ENCODE data around the gene ANKRD10.

ANKRD10 gene

DNA sequence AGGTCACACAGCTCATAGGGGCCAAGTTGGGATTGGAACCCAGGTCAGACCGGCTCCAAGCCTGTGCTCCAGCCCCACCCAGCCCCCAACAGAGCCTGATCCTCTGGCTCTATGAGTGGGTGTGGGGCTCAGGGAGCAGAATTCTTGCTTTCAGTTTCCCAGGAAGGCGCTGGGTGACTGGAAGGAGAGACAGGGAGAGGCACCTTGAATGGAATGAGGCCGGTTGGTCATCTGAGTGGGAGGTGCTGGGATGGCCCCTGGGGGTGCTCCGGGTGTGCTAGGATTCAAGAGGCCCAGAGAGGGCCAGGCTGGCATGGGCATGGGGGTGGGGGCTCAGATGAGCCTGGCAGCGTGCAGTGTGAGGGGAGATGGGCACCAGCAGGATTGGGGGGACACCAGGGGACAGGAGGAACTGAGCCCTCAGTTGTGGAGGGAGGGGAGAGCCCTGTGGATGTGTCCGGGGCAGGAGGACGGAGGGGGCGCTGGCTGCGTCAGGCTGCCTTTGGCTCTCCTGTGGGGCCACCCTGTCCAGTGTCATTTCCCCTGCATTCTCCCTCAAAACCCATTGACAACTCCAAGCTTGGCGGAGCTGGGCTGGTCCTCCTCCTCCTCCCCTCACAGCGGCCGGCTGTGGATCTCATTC is 31.2 kb upstream of the ANKRD10 start:
- no peak for TF ChIP-seq GATA3 (IDR thresholded peaks at IDR 0.05; ENCODE audit: low read depth, low read length)
- no peak for TF ChIP-seq GATA2 (IDR thresholded peaks at IDR 0.05; ENCODE audit: low read depth, low read length)

DNA sequence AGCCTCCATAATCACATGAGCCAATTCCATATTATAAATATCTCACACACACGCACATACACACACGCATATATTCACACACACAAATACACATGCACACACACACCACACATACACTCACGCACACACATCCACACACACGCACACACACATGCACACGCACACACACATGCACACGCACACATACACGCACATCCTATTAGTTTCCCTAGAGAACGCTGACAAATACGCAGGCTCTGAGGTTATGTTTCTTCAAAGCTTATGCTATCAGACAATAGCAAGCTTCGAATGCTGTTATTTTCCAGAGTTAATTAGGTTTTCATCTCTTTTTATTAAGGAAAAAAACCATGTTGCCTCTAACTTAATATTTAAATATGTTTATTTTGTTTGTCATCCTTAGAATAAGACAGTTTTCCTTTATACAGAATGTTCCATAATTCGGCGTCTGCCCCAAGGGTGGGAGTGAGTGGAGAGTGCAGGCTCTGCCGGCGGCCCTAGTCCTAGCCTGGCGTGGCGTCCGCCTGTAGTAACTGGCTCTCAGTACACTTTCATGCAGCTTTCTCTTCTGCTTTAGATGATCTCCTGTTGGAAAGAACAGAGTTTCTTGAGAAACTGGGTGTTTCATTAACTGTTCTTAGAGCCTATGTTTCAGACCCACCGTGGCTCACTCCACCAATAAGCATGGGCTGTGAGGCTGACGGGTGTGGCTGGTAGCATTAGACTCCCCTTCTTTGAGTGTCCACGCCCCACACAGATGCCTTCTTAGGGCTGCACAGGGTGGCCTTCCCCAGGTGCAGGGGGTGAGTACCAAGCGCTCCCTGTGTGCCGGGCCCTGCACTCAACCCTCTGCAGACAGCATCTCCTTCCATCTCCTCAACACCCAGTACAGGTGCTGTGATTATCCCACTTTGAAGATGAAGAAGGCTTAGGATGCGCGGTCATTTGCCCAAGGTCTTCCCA is 30.4 kb upstream of the ANKRD10 start:
- TF ChIP-seq GATA2 (IDR thresholded peaks at IDR 0.05; ENCODE audit: low read depth, low read length) (no peak), GATA3 (IDR thresholded peaks at IDR 0.05; ENCODE audit: low read depth, low read length) (no peak)

DNA sequence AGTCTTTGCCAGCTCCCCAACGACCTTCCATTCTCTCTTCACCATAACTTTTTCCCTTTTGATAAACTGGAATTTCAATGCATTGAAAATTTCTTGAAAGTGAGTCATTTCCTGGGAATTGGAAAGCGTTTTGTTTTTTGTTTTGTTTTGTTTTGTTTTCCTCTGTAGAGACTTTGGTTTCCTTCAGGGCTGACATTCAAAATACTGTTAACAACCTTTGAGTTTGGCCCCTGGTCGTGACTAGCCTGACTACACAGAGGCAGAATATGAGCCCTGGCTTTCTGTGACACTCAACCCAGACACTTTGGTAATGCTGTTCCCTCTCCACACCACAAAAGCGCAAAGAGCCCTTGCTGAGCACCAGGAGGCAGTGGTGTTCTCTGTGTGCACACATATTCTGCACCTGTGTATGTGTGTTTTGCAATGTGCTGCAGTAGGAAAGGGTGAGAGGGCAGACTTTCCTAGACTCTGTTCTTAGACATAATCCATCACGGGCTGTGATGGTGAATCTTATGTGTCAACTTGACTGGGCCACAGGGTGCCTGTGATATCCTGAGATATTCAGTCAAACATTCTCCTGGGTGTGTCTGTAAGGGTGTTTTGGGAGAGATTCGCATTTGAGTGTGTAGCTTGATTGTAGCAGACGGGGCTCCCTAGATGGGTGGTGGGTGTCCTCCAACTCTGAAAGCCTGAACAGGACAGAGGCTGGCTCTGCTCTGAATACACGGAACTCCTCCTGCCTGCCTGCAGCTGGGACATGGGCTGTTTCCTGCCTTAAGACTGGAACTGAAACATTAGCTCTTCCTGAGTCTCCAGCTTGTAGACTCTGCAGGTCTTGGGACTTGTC is 29.5 kb upstream of the ANKRD10 start:
- TF ChIP-seq GATA3 (IDR thresholded peaks at IDR 0.05; ENCODE audit: low read depth, low read length) = no peak
- TF ChIP-seq GATA2 (IDR thresholded peaks at IDR 0.05; ENCODE audit: low read depth, low read length) = no peak

DNA sequence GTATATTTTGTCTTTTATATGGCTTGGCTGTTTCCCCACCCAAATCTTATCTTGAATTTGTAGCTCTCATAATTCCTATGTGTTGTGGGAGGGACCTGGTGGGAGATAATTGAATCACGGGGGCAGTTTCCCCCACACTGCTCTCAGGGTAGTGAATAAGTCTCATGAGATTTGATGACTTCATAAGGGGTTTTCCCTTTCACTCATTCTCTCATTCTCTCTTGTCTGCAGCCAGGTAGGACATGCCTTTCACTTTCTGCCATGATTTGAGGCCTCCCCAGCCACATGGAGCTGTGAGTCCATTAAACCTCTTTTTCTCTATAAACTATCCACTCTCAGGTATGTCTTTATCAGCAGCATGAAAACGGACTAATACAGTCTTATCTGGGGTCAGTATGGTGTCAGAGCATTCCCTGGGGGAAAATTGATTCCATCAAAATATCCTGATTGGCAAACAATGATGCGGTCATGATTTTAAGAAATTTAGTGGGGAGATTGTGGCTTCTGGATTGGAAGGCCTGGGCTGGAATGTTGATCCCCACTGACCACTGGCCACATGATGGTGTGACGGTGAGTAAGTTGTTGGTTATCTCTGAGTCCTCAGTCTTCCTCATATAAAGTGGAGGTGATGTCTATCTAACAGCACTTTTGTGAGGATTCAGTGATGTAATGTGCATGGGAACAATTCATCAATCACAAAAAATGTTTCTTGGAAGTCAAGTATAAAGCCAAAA is 27.5 kb upstream of the ANKRD10 start:
- TF ChIP-seq GATA2 (IDR thresholded peaks at IDR 0.05; ENCODE audit: low read depth, low read length) = no peak
- no peak for TF ChIP-seq GATA3 (IDR thresholded peaks at IDR 0.05; ENCODE audit: low read depth, low read length)

DNA sequence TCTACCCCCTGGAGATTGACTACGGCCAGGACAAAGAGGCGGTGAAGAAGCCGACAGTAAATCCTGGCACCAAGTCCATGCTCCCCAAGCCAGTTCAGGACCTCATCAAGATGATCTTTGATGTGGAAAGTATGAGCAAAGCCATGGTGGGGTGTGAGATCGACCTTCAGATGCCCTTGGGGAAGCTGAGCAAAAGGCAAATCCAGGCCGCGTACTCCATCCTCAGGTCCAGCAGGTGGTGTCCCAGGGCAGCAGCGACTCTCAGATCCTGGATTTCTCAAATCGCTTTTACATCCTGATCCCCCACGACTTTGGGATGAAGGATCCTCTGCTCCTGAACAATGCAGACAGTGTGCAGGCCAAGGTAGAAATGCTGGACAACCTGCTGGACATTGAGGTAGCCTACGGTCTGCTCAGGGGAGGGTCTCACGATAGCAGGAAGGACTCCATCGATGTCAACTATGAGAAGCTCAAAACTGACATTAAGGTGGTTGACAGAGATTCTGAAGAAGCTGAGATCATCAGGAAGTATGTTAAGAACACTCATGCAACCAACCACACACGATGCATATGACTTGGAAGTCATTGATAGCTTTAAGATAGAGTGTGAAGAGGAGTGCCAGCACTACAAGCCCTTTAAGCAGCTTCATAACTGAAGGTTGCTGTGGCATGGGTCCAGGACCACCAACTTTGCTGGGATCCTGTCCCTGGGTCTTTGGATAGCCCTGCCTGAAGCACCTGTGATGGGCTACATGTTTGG is 24.0 kb upstream of the ANKRD10 start:
- TF ChIP-seq GATA2 (IDR thresholded peaks at IDR 0.05; ENCODE audit: low read depth, low read length) = no peak
- no peak for TF ChIP-seq GATA3 (IDR thresholded peaks at IDR 0.05; ENCODE audit: low read depth, low read length)

DNA sequence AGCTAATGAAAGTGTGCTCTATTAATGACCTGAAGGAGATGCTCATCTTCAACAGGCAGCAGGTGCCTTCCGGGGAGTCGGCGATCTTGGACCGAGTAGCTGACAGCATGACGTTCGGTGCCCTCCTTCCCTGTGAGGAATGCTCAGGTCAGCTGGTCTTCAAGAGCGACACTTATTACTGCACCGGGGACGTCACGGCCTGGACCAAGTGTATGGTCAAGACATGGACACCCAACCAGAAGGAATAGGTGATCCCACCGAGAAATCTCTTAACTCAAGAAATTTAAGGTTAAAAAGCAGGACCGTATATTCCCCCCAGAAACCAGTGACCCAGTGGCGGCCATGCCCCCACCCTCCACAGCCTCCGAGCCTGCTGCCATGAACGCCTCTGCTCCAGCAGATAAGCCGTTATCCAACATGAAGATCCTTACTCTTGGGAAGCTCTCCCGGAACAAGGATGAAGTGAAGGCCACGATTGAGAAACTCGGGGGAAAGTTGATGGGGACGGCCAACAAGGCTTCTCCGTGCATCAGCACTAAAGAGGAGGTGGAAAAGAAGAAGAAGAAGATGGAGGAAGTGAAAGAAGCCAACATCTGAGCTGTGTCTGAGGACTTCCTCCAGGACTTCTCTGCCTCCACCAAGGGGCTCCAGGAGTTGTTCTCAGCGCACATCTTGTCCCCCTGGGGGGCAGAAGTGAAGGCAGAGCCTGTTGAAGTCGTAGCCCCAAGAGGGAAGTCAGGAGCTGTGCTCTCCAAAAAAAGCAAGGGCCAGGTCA is 22.8 kb upstream of the ANKRD10 start:
- no peak for TF ChIP-seq GATA2 (IDR thresholded peaks at IDR 0.05; ENCODE audit: low read depth, low read length)
- TF ChIP-seq GATA3 (IDR thresholded peaks at IDR 0.05; ENCODE audit: low read depth, low read length) = no peak

DNA sequence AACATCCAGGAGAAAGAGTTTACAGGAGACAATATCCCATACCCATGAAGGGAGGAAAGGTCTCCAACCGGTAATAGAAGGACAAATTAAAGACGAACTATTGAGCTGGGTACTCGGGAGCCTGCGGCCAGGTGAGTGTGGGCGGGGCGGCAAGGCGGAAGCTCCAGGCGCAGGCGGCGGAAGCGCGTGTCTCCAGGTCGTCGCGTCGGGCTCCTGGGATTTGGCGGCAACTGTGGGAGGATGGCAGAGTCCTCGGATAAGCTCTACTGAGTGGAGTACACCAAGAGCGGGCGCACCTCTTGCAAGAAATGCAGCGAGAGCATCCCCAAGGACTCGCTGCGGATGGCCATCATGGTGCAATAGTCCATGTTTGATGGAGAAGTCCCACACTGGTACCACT is 21.6 kb upstream of the ANKRD10 start:
- no peak for TF ChIP-seq GATA3 (IDR thresholded peaks at IDR 0.05; ENCODE audit: low read depth, low read length)
- TF ChIP-seq GATA2 (IDR thresholded peaks at IDR 0.05; ENCODE audit: low read depth, low read length) = no peak

DNA sequence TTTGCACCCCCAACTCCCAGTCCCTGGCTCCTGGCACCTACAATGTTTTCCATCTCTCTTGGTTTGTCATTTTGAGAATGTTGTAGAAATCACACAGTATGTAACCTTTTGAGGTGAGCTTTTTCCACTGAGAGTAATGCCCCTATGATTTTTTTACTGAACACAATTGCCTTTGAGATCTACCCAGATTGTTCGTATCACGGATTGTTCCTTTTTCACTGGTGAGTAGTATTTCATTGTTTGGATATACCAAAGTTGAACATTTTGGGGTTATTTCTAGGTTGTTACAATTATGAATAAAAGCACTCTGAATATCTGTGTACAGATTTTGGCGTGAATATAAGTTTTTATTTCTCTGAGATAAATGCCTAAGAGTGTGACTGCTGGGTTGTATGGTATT is 17.7 kb upstream of the ANKRD10 start:
- TF ChIP-seq GATA2 (IDR thresholded peaks at IDR 0.05; ENCODE audit: low read depth, low read length) = no peak

DNA sequence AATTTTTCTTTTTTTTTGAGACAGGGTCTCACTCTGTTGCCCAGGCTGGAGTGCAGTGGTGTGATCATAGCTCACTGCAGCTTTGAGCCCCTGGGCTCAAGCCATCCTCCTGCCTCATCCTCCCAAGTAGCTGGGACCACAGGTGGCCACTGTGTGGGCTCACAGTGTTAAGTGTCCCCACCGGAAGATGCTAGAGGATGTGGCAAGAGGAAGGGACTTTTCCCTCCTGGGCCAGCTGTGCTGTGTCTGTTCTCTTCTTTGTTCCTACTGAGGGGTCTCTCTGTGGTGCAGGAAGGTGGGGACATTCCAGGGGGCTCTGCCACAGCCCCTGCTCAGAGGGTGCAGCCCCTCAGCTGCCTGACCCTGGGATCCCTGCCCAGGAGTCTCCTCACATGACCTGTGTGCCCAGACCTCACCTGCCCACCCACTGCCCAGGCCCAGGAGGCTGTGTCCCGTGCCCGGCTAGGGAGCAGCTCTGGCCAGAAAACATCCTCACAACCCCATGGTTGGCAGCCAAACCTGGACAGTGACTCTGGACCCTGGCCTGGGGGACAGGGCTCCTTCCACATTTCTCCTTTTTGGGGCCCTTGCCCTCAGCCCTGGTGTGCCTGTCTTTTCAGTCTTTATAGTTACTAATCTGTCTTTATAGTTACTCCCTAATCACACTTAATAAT is 14.4 kb upstream of the ANKRD10 start:
- no peak for TF ChIP-seq GATA2 (IDR thresholded peaks at IDR 0.05; ENCODE audit: low read depth, low read length)
- TF ChIP-seq GATA3 (IDR thresholded peaks at IDR 0.05; ENCODE audit: low read depth, low read length) = no peak

DNA sequence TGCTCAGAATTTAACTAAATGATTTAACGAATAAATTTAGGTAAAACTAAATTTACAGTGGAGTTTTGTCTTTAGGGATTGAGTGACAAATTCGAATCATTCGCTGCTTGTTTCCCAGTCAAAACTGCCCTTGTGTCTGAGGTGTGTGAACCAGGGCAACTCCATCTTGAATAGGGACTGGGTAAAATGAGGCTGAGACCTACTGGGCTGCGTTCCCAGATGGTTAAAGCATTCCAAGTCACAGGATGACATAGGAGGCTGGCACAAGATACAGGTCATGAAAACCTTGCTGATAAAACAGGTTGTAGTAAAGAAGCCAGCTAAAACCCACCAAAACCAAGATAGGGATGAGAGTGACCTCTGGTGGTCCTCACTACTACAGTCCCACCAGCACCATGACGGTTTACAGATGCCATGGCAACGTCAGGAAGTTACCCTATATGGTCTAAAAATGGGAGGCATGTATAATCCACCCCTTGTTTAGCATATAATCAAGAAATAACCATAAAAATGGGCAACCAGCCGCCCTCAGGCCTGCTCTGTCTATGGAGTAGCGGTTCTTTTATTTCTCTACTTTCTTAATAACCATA is 10.2 kb upstream of the ANKRD10 start:
- TF ChIP-seq GATA2 (IDR thresholded peaks at IDR 0.05; ENCODE audit: low read depth, low read length) (no peak), GATA3 (IDR thresholded peaks at IDR 0.05; ENCODE audit: low read depth, low read length) (no peak)

DNA sequence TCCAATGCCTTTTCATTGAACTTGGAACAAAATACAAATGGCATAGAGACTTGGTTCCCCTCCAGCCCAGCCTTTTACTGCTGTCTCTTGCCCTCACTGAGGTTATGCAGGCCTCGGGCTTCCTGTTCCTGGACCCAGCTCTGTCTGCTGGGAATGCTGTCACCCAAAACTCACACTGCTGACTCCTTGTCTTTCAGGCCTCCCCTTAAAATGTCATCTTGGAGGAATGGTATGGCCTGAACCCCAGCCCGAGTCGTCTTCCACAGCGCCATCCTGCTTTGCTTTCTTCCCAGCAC is 9.7 kb upstream of the ANKRD10 start:
- TF ChIP-seq GATA3 (IDR thresholded peaks at IDR 0.05; ENCODE audit: low read depth, low read length) (no peak), GATA2 (IDR thresholded peaks at IDR 0.05; ENCODE audit: low read depth, low read length) (no peak)

All from SH-SY5Y (cell line).